HG03060 (cell line): ENCODE results near the gene PERM1.
"Not testable (repeated sequence)": the region's sequence is repeated elsewhere in the genome, so short reads cannot be mapped to it uniquely, and the experiment has no call there.

Experiments
- ATAC-seq: cut with Tn5 transposase; IDR thresholded peaks from one replicate; pipeline ENCODE4 v1.9.1; 2021; ENCODE audit warnings: low read depth, moderate number of reproducible peaks; ENCODE audit not compliant: unreplicated experiment

PERM1 gene

GRCh38 chr1:1017397-1018320 is 35.8 kb upstream of the PERM1 start:
- ATAC-seq = not testable (repeated sequence)

- no peak for ATAC-seq
Measured at GRCh38 chr1:1014799-1015681, 33.1 kb upstream of the PERM1 start.

DNA sequence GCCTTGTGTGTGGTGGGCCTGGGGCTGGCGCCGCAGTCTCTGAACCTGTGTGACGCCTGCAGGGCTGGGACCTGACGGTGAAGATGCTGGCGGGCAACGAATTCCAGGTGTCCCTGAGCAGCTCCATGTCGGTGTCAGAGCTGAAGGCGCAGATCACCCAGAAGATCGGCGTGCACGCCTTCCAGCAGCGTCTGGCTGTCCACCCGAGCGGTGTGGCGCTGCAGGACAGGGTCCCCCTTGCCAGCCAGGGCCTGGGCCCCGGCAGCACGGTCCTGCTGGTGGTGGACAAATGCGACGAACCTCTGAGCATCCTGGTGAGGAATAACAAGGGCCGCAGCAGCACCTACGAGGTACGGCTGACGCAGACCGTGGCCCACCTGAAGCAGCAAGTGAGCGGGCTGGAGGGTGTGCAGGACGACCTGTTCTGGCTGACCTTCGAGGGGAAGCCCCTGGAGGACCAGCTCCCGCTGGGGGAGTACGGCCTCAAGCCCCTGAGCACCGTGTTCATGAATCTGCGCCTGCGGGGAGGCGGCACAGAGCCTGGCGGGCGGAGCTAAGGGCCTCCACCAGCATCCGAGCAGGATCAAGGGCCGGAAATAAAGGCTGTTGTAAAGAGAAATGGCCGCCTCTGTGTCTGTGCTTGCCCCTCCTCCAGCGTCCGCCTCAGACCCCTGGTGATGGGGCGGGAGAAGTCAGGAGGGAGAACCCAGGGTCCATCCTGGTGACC is 32.2 kb upstream of the PERM1 start:
- ATAC-seq = no peak

GRCh38 chr1:1013105-1013921 is 31.4 kb upstream of the PERM1 start, which contains the start of gene ISG15:
TSS of gene ISG15 (plus strand) at chr1:1013497. CDS start at chr1:1013574, 77 bp downstream.
- ATAC-seq = no peak

GRCh38 chr1:1012736-1013104 is 30.8 kb upstream of the PERM1 start:
- not testable (repeated sequence) for ATAC-seq

GRCh38 chr1:1011396-1011949 is 29.6 kb upstream of the PERM1 start:
- no peak for ATAC-seq

GRCh38 chr1:1010131-1010530 is 28.2 kb upstream of the PERM1 start:
- ATAC-seq = not testable (repeated sequence)

DNA sequence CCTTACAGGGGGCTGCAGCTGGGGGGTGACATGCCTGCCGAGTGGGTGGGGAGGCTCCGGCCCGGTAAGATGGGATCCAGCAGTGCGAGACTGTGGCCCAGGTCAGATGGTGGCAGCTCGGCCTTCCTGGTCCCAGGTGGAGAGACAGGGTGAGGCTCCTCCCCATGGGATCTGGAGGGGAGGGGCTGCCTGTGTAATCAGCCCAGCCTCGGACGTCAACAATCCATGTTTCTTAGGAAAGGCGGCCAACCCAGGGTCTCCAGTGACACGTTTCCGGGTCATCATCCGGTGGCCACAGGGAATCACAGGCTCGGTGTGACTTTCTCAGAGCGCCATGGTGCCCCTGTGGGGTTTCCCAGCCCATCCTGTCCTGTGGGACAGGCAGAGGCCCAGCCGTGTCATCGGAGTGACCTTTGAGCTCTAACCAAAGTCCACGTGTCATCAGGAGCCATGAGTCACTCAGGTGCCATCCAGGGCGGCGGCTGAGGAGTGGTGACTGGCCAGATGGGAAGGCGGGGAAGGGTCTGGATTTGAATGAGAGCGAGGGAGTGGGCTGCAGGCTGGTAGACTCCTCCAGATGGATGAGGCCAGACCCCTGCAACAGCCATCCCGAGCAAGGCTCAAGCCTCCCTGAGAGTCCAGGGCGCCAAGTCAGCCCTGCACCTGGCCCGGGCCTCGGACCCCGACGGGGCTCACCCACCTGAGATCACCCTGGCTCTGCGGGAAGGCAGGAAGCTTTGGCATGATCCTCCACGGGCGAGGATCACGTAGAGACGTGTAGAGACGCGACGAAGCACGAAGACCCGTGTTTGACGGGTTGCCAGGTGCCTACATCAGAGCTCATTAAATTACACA is 24.6 kb upstream of the PERM1 start:
- ATAC-seq = no peak

DNA sequence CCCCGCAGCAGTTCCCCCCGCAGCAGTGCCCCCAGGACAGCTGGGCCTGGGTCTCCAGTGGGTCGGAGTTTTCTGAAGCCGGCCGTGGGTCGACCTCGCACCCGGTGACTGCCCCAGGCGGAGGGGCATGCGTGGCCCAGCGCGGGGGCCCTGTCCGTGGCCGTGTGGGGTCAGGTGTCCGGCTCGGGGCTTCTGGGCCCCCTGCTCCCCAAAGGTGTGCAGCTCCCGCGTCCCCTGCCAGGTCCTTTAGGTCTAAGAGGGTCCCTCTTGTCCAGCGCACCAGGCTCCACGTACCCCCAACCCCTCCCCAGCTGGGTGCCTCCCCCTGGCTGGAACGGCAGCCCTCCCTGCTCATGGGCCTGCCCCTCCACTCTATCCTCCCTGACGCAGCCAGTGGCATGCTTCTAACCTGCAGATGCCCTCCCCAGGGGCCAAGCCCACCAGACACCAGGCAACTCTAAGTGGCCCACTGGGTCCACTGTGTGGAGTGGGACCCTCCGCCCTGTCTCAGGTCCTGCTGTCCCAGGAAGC is 23.9 kb upstream of the PERM1 start:
- no peak for ATAC-seq

GRCh38 chr1:1004780-1005697 is 23.1 kb upstream of the PERM1 start:
- ATAC-seq = no peak

DNA sequence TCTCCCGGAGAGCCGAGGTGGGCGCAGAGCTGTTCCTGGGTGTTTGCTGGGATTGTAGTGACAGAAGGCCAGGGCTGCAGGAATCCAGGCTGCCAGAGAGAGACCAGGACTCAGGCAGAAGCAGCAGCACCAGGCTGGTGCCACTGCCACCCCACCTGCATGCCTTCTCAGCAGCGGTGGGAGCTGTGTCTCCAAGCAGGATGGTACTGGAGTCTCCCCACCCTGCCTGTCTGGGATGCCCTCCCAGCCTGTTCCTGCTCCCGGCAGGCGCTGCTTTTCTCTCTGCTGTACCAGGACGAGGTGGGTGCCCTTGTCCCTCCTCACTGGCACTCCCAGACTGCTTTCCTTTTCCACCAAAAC is 22.5 kb upstream of the PERM1 start:
- ATAC-seq = no peak

DNA sequence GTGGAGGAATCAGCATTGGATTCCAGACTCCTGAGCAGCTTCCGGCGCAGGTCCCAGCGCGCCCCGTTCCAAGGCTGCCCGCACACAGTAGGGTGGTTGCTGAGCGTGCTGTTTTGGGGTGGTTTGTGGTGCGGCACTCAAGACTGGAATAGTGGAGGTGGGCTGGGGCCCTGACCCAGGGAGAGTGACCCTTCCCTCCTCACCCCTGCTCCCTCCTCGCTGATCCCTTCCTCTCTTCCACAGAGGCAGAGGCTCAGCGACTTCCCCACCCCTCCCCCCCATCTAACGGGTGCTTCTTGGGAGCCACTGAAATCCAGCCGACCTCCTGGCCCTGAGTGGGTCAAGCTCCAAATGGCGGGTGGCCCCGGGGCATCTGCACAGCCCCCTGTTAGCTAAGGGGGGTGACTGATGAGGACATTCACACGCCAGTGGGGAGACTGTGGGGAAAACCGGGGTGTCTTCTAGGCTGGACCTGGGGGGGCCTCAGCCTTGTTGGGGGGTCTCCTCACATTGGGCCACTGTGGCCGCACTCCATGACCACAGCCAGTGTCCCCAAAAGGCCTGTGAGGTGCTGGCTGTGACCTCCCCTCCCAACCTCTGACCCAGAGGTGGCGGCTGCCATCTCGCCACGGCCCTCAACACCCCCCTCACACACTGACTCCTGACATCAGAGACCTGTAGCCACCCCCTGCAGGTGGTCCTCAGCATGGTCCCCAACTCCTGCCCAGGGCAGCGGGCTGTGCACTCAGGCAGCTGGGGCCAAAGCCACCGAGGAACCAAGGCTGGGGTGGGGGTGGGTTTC is 21.9 kb upstream of the PERM1 start:
- no peak for ATAC-seq

- ATAC-seq = no peak
Measured at GRCh38 chr1:1001057-1001783, 19.3 kb upstream of the PERM1 start.

DNA sequence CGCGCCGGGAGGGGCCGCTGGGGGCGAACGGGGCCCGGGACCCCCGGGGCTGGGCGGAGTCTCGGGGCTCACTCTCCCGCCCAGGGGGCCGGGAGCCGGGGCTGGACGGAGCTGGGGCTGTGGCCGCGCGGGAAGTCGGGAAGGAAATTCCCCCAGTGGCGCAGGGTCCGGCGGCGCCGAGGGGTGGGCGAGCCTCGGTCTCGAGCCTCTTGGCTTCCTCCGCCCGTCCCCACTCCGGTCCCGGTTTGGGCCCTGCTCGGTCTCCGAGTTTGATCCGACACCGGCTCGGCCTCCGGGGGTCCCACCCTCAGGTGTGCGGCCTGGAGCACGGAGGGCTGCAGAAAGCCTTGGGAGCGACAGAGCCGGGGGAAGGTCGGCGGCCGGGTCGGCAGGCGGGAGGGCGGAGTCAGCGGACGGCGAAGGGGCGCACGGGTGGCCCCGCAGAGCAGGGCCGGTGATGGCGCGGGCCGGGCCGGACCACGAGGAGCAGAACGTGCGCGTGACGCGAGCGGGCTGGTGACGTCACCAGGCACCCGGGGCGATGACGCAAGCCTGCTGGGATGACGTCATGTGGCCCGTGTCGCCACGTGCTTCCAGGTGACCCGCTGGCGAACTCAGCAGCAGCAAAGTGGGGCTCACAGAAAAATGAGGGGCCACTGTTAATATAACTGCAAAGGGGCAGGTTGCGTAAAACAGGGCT is 18.6 kb upstream of the PERM1 start:
- ATAC-seq = no peak

- ATAC-seq = no peak
Measured at GRCh38 chr1:999725-1000356, 17.9 kb upstream of the PERM1 start, which contains the start of gene HES4. TSS of gene HES4 (minus strand) at chr1:1000097. CDS start at chr1:999973, 124 bp downstream.
